Muscle layer of duodenum (tissue), 2 donors: ENCODE data around the gene NSG1.

ENCODE experiments used
- H3K27ac ChIP-seq: one replicate; pipeline ENCODE4 v1.7.0; 2013; ENCODE audit warnings: mild to moderate bottlenecking, low read length
- H3K27me3 ChIP-seq: one replicate; pipeline ENCODE4 v1.7.0; 2013; ENCODE audit warnings: low read depth, mild to moderate bottlenecking, control low read depth, low read length
- H3K36me3 ChIP-seq, 2 donors: one replicate each; pipeline ENCODE4 v1.7.0; 2013; ENCODE audit warnings: low read length in 2 of 2, control low read depth in 1 of 2, mild to moderate bottlenecking in 1 of 2; ENCODE audit not compliant: insufficient read depth in 2 of 2, control insufficient read depth in 1 of 2
- H3K4me1 ChIP-seq, 2 donors: one replicate each; pipeline ENCODE4 v1.7.0; 2013; ENCODE audit warnings: low read length in 2 of 2, mild to moderate bottlenecking in 2 of 2, control low read depth in 1 of 2, moderate library complexity in 1 of 2; ENCODE audit not compliant: insufficient read depth in 2 of 2, control insufficient read depth in 1 of 2
- H3K4me3 ChIP-seq, 2 donors: one replicate each; pipeline ENCODE4 v1.7.0; 2013; ENCODE audit warnings: low read length in 2 of 2, low read depth in 1 of 2, mild to moderate bottlenecking in 1 of 2
- H3K9me3 ChIP-seq, 2 donors: one replicate each; pipeline ENCODE4 v1.7.0; 2013; ENCODE audit warnings: low read length in 2 of 2, control low read depth in 1 of 2, mild to moderate bottlenecking in 1 of 2; ENCODE audit not compliant: control insufficient read depth in 1 of 2
- donor health status: healthy.

The NSG1 gene

DNA sequence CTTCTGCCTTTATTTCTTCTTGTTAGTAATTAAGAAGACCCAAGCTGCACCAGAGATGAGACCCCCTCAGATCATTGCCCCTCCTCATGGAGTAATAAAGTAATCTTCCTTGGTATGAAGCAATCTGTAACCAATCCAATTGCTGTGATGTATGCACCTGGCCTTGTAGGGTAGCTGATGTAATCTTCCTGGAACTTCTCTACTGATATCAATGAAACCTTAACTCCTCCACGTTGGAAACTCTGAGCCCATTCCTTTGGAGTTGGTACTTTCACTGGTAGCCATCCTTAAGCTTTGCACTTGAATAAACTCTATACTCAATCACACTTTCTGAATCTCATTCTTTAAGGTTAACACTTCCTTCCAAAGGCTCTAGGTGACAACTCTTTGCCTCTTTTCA is 31.6 kb upstream of the NSG1 start:
- Histone ChIP-seq H3K36me3 (no peaks in the 10 kb centered on the region), H3K4me1 (no peaks in the 10 kb centered on the region), H3K4me3 (no peak overlapping the region), H3K27me3 (peaks cover 7% of the 10 kb centered on the region), H3K9me3 (no peaks in the 10 kb centered on the region), H3K27ac (no peak overlapping the region)

DNA sequence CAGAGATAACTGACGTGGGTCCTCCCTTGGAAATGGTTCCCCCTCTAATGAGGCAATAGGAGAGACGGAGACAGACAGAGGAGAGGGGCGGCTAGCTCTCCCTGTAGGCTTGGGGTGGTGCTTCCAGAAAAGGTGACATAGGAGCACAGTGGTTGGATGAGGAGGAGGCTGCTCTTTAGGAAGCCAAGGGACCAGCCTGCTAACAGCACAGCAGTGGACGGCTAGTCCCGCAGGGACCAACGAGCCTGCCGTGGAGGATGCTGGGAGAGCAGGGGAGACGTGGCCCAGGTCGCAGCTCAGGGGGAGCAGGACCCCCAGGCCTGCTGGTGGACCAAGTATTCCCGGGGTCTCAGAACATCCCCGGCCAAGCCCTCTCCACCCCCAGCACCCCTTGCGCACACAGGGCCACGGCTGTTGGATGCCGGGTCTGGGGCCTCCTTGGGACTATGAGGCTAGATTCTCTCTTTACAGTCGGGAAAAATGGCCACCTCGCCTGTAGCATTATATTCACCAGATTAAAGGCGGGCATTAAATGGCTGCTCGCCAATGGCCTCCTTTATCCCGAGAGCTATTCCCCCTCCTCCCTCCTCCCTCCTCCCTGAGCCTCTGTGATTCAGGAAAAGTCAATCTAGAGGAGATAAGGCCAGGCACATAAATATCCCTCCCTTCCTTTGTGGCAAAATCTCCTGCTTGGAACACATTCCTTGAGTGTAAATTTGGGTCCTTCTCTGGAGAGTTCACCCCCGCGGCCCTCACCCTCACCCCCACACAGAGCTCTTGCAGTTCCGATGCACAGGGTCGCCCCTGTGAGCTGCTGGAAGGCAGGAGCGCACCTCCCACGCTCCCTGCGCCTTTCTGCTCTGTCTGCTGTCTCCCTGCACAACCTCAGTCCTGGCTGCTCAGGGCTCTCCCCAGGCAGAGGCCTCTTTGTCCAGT is 30.5 kb upstream of the NSG1 start:
- Histone ChIP-seq H3K4me3 (no peak overlapping the region), H3K27ac (no peak overlapping the region), H3K4me1 (no peaks in the 10 kb centered on the region), H3K36me3 (no peaks in the 10 kb centered on the region), H3K9me3 (no peaks in the 10 kb centered on the region), H3K27me3 (peaks cover 7% of the 10 kb centered on the region)

DNA sequence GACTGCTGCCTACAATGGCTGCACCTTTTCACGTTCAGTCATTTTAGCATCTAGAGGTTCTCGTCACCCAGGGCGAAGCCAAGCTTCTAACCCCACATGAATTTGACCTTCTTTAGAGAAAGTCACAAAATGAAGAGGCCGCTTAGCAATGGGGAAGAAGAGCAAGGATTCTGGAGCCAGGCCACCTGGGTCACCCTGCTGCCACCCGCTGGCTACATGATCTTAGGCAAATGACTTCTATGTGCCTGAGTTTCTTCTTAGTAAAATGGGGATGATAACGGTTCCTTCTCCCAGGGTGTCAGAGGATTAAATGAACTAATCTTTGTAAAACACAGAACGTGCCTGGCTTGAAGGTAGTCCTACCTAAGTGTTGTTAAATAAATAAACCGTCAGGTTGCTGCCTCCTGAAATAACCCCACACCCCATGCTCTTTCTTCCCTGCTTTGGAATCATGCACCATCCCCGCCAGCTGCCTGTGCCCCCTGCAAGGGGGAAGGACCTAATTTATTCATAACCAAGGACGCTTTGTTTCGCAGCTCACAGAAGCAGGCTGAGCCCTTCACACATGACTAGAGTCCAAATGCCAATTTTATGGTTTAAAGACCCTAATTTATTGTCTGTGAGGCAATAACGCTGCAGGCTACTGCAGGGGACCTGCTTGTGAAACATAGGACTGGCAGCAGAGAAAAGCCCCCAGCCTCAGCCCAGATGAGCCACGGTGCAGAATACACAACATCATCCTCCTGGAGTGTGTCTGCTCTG is 28.6 kb upstream of the NSG1 start:
- Histone ChIP-seq H3K4me1 (no peaks in the 10 kb centered on the region), H3K36me3 (no peaks in the 10 kb centered on the region), H3K27me3 (peaks cover 7% of the 10 kb centered on the region), H3K27ac (no peak overlapping the region), H3K9me3 (no peaks in the 10 kb centered on the region), H3K4me3 (no peak overlapping the region)

DNA sequence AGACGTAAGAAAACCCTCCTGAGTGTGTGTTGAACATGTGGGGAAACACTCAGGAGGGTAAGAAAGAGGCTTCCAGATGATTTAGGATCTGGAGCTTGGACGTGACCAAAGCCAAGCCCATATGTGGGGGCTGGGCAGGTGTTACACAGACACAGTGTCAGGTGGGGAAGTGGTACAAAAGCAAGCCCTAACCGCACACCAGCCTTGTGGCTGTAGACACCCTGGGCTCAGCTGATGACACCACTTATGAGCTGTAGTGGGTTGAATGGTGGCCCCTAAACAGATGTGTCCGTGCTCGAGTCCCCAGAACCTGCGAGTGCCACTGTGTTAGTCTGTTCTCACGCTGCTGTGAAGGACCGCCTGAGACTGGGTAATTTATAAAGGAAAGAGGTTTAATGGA is 25.0 kb upstream of the NSG1 start:
- Histone ChIP-seq H3K9me3 (no peaks in the 10 kb centered on the region), H3K27me3 (peaks cover 7% of the 10 kb centered on the region), H3K36me3 (no peaks in the 10 kb centered on the region), H3K4me1 (no peaks in the 10 kb centered on the region), H3K27ac (no peak overlapping the region), H3K4me3 (no peak overlapping the region)

DNA sequence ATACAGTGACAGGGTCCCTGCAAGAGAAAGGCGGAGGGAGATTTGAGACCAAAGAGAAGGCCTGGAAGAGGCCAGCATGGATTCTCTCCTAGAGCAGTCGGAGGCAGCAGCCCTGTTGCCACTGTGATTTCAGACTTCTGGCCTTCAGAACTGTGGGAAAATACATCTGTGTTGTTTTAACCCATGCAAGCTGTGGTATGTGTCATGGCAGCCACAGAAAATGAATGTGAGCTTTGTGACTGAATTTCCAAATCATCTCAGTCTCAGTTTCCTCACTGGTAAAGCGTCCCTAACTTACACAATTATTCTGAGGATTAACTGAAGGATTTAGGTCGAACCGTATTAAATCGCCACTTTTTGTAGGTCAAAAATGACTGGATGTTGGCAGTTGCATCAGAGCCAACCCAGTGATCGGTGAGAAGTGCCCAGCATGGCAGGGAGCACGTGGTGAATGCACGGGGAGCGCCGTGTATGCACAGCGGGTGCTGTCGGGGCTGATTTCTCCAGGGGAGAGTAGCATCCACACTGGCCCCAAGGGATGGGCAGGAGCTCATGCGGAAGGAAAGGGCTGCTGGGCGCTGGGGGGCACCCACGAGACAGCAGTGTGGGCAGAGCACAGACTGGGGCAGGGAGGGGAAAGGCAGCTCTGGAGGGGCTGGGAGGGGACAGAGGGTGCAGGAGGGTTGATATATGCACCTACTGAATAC is 23.8 kb upstream of the NSG1 start:
- Histone ChIP-seq H3K4me3 (no peak overlapping the region), H3K27ac (no peak overlapping the region), H3K27me3 (peaks cover 7% of the 10 kb centered on the region), H3K36me3 (no peaks in the 10 kb centered on the region), H3K4me1 (no peaks in the 10 kb centered on the region), H3K9me3 (no peaks in the 10 kb centered on the region)

DNA sequence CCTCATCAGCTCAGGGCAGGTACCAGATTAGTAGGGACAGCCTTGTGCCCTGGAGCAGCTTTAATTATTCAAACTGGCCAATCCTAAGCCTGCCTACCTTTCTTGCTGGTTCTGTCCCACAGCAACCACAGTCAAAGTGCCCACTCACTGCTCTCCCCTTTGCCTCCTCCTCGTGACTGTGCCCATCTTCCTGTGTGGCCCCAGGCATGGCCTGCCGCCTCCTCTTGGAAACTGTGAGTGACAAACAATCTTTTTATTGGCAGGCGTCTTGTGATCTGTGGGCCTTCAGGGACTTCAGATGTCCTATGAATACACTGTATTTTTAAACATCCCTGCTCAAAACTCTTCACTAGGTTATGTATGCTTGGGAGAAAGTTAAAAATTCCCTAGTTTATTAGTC is 22.8 kb upstream of the NSG1 start:
- no peak overlapping the region for H3K27ac ChIP-seq
- H3K9me3 ChIP-seq: no peaks in the 10 kb centered on the region
- H3K27me3 ChIP-seq: peaks cover under 1% of the 10 kb centered on the region
- no peaks in the 10 kb centered on the region for H3K36me3 ChIP-seq
- no peak overlapping the region for H3K4me3 ChIP-seq
- no peaks in the 10 kb centered on the region for H3K4me1 ChIP-seq

DNA sequence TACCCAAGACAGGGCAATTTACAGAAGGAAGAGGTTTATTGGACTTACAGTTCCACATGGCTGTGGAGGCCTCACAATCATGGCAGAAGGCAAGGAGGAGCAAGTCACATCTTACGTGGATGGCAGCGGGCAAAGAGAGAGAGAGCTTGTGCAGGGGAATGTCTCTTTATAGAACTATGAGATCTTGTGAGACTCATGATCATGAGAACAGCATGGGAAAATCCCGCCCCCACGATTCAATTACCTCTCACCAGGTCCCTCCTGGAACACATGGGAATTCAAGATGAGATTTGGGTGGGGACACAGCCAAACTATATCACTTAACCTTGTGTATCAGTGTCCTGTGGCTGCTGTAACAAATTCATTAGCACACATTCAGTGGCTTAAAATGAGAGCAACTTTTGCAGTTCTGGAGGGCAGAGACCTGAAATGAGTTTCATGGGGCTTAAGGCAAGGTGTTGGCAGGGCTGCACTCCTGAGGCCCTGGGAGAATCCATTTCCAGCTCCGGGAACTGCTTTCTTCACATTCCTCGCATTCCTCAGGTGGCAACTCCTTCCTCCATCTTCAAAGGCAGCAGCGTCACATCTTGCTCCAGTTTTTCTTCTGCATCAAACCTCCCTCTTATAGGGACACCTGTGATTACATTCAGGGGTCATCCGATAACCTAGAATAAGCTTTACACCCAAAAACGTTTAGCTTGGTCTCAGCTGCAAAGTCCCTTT is 22.3 kb upstream of the NSG1 start:
- Histone ChIP-seq H3K27ac (no peak overlapping the region), H3K4me1 (no peaks in the 10 kb centered on the region), H3K27me3 (no peaks in the 10 kb centered on the region), H3K9me3 (no peaks in the 10 kb centered on the region), H3K36me3 (no peaks in the 10 kb centered on the region), H3K4me3 (no peak overlapping the region)

DNA sequence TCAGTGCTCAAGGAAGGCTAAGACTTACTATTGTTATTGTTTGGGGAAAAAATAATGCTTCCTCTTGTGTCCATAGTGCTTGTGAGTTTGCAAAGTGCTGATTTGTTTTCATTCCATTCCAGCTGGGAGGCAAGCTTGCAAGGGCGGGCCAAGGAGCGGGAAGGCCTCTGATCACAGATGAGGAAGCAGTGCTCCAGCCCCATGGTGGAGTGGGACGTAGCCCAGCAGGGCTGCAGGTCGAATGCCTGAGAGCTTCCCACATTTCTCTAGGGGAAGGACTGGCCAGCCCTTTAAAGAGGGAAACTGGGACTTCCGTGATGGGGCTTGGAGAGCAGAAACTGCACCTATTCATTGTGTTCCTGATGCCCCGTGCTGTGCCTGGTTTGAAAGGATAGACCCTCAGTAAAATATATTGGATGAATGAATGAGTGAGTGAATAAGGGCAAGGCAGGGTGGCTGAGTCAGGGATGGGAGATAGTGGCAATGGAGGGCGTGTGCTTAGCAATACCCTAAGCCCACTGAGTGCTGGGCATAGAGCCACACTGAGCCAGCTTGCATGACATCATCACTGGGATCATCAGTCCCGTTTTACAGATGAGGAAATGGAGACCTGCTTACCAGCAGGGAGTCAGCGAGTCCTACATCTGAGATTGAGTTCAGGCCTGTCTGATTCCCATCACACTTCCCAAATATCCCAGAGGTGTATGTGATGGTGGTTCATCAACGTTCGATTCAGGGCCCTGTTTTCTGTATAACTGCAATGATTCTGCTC is 17.9 kb upstream of the NSG1 start:
- Histone ChIP-seq H3K36me3 (no peaks in the 10 kb centered on the region), H3K27me3 (no peaks in the 10 kb centered on the region), H3K9me3 (no peaks in the 10 kb centered on the region), H3K4me1 (no peaks in the 10 kb centered on the region), H3K27ac (no peak overlapping the region), H3K4me3 (no peak overlapping the region)

DNA sequence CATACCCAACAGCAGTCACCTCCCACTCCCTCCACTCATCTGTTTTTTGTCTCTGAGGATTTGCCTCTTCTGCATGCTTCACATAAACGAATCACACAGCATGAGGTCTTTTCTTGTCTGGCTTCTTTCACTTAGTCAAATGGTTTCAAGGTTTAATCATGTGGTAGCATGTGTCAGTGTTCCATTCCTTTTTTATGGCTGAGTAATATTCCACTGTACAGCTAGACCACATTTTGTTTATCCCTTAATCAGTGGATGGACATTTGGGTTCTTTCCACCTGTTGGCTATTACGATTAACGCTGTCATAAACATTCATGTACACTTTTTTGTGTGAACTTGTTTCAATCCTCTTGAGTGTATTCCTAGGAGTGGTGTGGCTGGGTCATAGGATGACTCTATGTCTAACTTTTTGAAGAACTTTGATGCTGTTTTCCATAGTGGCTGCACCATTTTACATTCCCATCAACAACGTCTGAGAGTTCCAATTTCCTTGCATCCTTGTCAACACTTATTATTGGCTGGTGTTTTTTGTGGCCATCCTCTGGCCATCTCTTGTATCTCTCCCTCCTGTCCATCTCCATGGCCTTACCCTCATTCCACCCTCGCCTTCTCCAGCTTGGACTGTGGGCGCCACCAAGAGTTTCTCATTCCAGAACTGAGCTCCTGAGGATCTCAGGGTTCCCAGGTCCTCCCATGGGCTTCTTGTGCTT is 12.4 kb upstream of the NSG1 start:
- Histone ChIP-seq H3K4me1 (no peaks in the 10 kb centered on the region), H3K36me3 (no peaks in the 10 kb centered on the region), H3K27ac (no peak overlapping the region), H3K27me3 (no peaks in the 10 kb centered on the region), H3K9me3 (peaks cover 0 to 9% of the 10 kb centered on the region in 2 donors), H3K4me3 (no peak overlapping the region)

DNA sequence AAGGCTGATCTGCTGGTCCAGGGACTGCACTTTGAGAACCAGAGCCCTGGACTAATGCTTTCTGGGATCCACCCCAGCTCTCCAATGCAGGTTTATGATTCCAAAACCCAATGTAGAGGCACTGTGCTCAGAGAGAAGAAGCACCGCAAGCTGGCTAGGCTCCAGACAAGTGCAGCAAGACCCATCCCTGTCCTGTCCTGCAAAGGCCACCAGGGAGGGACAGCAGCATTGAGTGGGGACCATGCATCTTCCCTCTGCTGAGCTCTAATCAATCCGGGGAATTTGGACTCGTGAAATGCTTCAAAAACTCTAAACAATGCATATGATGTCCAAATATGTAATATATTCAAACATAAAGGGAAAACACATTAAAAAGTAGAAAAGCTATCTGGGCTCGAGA is 10.8 kb upstream of the NSG1 start:
- Histone ChIP-seq H3K36me3 (no peaks in the 10 kb centered on the region), H3K4me1 (no peaks in the 10 kb centered on the region), H3K27me3 (no peaks in the 10 kb centered on the region), H3K9me3 (peaks cover 0 to 9% of the 10 kb centered on the region in 2 donors), H3K4me3 (no peak overlapping the region), H3K27ac (no peak overlapping the region)
